GM13977 (cell line): Measurements from ENCODE around the gene PEDS1.

Experiments used
- DNase-seq: peaks from one replicate; pipeline ENCODE4 v3.0.0; 2012; ENCODE audit warnings: low spot score
- CTCF ChIP-seq: IDR thresholded peaks from 2 replicates; pipeline ENCODE4 v1.5.1; 2012; ENCODE audit warnings: mild to moderate bottlenecking, control low read depth; ENCODE audit not compliant: insufficient read depth; ENCODE audit errors: extremely low read depth, missing control alignments
- in situ Hi-C: fragments of 300-500 bp; cut with MboI; formaldehyde crosslinking; loops from one replicate; pipeline ENCODE4 v1.12.0; 2022; ENCODE audit warnings: low sequenced_read_pairs, low pct_unique_long_range_greater_than_20kb, mixed read lengths, inconsistent platforms; ENCODE audit not compliant: unreplicated experiment

The PEDS1 gene

DNA sequence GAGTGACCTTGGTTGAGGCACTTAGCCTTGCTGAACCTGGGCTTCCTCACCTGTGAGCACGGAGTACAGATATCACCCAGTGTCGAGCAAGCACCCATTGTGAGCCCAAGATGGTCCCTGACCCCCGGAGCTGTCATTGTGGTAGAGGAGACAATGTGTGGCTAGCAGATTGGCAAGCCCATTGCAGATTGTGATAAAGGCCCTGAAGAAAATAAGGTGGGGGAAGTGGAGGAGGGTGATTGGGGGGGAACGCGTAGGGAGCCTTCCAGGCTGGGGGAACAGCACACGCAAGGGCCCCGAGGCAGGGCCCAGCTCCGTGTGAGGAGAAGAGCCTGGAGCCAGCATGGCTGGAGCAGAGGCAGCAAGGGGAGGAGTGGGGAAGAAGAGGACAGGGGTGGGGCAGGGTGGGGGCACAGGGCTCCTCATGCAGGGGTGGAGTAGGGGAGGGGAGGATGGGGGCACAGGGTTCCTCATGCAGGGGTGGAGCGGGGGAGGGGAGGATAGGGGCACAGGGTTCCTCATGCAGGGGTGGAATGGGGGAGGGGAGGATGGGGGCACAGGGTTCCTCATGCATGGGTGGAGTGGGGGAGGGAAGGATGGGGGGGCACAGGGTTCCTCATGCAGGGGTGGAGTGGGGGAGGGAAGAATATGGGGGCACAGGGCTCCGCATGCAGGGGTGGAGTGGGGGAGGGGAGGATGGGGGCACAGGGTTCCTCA, 44.1 kb upstream of the PEDS1 start:
- no peak for DNase-seq
- in situ Hi-C loops = loop anchor here (25.0 kb wide), 1 partner anchor 210 kb away; the partner anchor contains the start of gene SNAI1
- no peak for TF ChIP-seq CTCF

- no peak for DNase-seq
- in situ Hi-C loops = loop anchor here (25.0 kb wide), 1 partner anchor 210 kb away; the partner anchor contains the start of gene SNAI1
- TF ChIP-seq CTCF = no peak
These were observed 43.4 kb upstream of the PEDS1 start for GRCh38 chr20:50196896-50197295.

GRCh38 chr20:50196248-50196647, 42.7 kb upstream of the PEDS1 start:
- DNase-seq = no peak
- no peak for TF ChIP-seq CTCF
- in situ Hi-C loops = loop anchor here (25.0 kb wide), 1 partner anchor 209 kb away; the partner anchor contains the start of gene SNAI1

DNA sequence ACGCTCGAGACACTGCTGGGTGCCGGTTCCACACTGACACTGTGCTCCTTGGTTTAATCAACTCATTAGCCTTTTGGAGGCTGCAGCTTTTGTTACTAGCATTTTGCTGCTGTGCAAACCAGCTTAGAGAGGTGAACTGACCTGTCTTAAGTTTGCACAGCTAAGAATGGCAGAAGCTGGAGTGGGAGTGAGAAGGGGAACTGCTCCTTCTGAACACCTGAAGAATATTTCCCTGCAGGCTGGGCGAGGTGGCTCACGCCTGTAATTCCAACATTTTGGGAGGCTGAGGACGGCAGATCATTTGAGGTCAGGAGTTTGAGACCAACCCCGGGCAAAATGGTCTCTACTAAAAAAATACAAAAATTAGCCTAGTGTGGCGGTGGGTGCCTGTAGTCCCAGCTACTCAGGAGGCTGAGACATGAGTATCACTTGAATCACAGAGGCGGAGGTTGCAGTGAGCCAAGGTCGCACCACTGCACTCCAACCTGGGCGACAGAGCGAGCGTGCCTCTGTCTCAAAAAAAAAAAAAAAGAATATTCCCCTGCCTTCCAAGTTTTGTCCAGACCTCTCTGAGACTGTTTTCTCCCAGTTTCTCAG, 42.1 kb upstream of the PEDS1 start:
- DNase-seq = no peak
- TF ChIP-seq CTCF = no peak
- in situ Hi-C loops = loop anchor here (25.0 kb wide), 1 partner anchor 208 kb away; the partner anchor contains the start of gene SNAI1

- in situ Hi-C loops = loop anchor here (25.0 kb wide), 1 partner anchor 208 kb away; the partner anchor contains the start of gene SNAI1
- TF ChIP-seq CTCF = no peak
- DNase-seq = no peak
These were observed 41.5 kb upstream of the PEDS1 start for GRCh38 chr20:50194831-50195523.

GRCh38 chr20:50194422-50194830, 40.9 kb upstream of the PEDS1 start:
- in situ Hi-C loops = loop anchor here (25.0 kb wide), 1 partner anchor 207 kb away; the partner anchor contains the start of gene SNAI1
- no peak for TF ChIP-seq CTCF
- DNase-seq = no peak
